ENCODE measurements around the gene CYBA. TPM values are rescaled to one million over a fixed set of nuclear protein-coding genes. Genes with fewer than 3 reads are reported as not detected.

CYBA gene
- total and polyA plus RNA-seq, 2 of the 4 experiments (the other 2 are of a cell fraction) = 65.6 to 169 TPM

- Histone ChIP-seq H3K23ac (ENCODE audit: low read depth, low read length) (no peak overlapping the region), H3K9me3 (ENCODE audit: control insufficient read depth, insufficient read depth, low read length) (no peaks in the 10 kb centered on the region), H2BK5ac (ENCODE audit: low read depth, low read length, poor library complexity, severe bottlenecking) (no peak overlapping the region), H2BK20ac (ENCODE audit: low read depth, low read length) (no peak overlapping the region), H3K18ac (ENCODE audit: low read depth, low read length) (no peak overlapping the region), H3K27ac (ENCODE audit: insufficient read depth, low read length) (no peak overlapping the region), H2BK120ac (ENCODE audit: low read depth, low read length) (no peak overlapping the region), H2BK15ac (ENCODE audit: low read depth, low read length) (no peak overlapping the region), H4K5ac (ENCODE audit: low read depth, low read length) (no peak overlapping the region), H3K79me1 (ENCODE audit: low read depth in 1 of 2, low read length in 2 of 2) (no peaks in the 10 kb centered on the region), H4K91ac (ENCODE audit: insufficient read depth, low read depth, low read length) (no peak overlapping the region), H3K14ac (replicated peaks; ENCODE audit: low read depth, low read length) (no peak overlapping the region), H3K4ac (ENCODE audit: low read depth, low read length) (no peak overlapping the region), H3K9ac (ENCODE audit: low read depth, low read length) (no peak overlapping the region), H4K8ac (ENCODE audit: low read depth in 2 of 2, low read length in 2 of 2) (no peak overlapping the region), H3K56ac (ENCODE audit: extremely low read depth, insufficient read depth, low read length) (no peak overlapping the region), H2AK5ac (ENCODE audit: low read depth, low read length) (no peak overlapping the region), H3K36me3 (ENCODE audit: control insufficient read depth, insufficient read depth, low read length) (peaks cover 8% of the 10 kb centered on the region; the same call in 1 of the 2 replicates), H3K4me1 (ENCODE audit: control insufficient read depth, insufficient read depth, low read length) (no peaks in the 10 kb centered on the region), H3K9me1 (ENCODE audit: insufficient read depth, low read length) (no peaks in the 10 kb centered on the region), H3K4me2 (ENCODE audit: low read depth, low read length) (no peak overlapping the region), H3K27me3 (ENCODE audit: control insufficient read depth, insufficient read depth, low read length) (no peaks in the 10 kb centered on the region), H3K4me3 (ENCODE audit: insufficient read depth, low read depth, low read length) (no peak overlapping the region), H2AK9ac (replicated peaks; ENCODE audit: low read depth, low read length, poor library complexity) (no peak overlapping the region), H2AFZ (replicated peaks; ENCODE audit: low read length, poor library complexity) (no peak overlapping the region), H4K20me1 (ENCODE audit: insufficient read depth, low read length) (no peaks in the 10 kb centered on the region)
- TF ChIP-seq MXI1 (IDR thresholded peaks at IDR 0.05; ENCODE audit: borderline replicate concordance, low read depth, low read length) (no peak), RCOR1 (IDR thresholded peaks at IDR 0.05; ENCODE audit: insufficient replicate concordance, low read length) (no peak), CEBPB (IDR thresholded peaks at IDR 0.05; ENCODE audit: low read depth, low read length) (no peak), USF2 (IDR thresholded peaks at IDR 0.05; ENCODE audit: low read depth, low read length) (no peak), BHLHE40 (IDR thresholded peaks at IDR 0.05; ENCODE audit: low read depth, low read length) (no peak), CHD1 (IDR thresholded peaks at IDR 0.05; ENCODE audit: low read depth, low read length) (no peak), FOS (IDR thresholded peaks at IDR 0.05; ENCODE audit: low read depth, low read length) (no peak), POLR2A (IDR thresholded peaks at IDR 0.05; ENCODE audit: low read depth, low read length) (no peak), ELK1 (IDR thresholded peaks at IDR 0.05; ENCODE audit: borderline replicate concordance, low read depth, low read length) (no peak), CTCF (conservative IDR thresholded peaks at IDR 0.05; ENCODE audit: low read depth, low read length) (no peak), MAZ (IDR thresholded peaks at IDR 0.05; ENCODE audit: borderline replicate concordance, low read depth, low read length) (no peak), SMC3 (IDR thresholded peaks at IDR 0.05; ENCODE audit: low read depth, low read length) (no peak), RAD21 (IDR thresholded peaks at IDR 0.05; ENCODE audit: low read length) (no peak), RFX5 (IDR thresholded peaks at IDR 0.05; ENCODE audit: low read depth, low read length) (no peak), NFE2L2 (IDR thresholded peaks at IDR 0.05; ENCODE audit: low read depth, low read length) (no peak)
- ChIA-PET POLR2A (ENCODE audit: unreplicated experiment) (no interaction called here), CTCF (interaction anchor here (1.4 kb wide), 1 partner anchor 9 kb away, joined by 4 read pairs; the partner anchor contains the start of gene MVD)
- no peak for ATAC-seq (ENCODE audit: low read depth)
- intact Hi-C loops (cut with micrococcal nuclease) = no loop called here
- BruUV-seq (replicated peaks) = no TSS peak
- in situ Hi-C loops (cut with MboI; ENCODE audit: low sequenced_read_pairs) = no loop called here
- no peak for DNase-seq
- 94% methylated on average over 21 of the region's 23 CpGs; no CpG with 5 or more reads in 1 of the 2 experiments for WGBS, 2 experiments (ENCODE audit: extremely low coverage in 2 of 2, insufficient read length in 1 of 2)
- dilution Hi-C loops (cut with HindIII; ENCODE audit: low sequenced_read_pairs, unreplicated experiment) = no loop called here
Observed at GRCh38 chr16:88671806-88672205, 21.0 kb upstream of the CYBA start.

Measured in IMR-90 (cell line).